Activated T-cell treated with anti-CD3 and anti-CD28 coated beads for 24 hours (primary cell): ENCODE measurements around the gene LRRC3.
"Not testable (repeated sequence)": the region's sequence is repeated elsewhere in the genome, so short reads cannot be mapped to it uniquely, and the experiment has no call there.

Experiments used
- DNase-seq: peaks from one replicate; pipeline ENCODE4 v3.0.0-alpha.2; 2020; ENCODE audit warnings: low read depth

Gene LRRC3, protein sequence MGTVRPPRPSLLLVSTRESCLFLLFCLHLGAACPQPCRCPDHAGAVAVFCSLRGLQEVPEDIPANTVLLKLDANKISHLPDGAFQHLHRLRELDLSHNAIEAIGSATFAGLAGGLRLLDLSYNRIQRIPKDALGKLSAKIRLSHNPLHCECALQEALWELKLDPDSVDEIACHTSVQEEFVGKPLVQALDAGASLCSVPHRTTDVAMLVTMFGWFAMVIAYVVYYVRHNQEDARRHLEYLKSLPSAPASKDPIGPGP

DNA sequence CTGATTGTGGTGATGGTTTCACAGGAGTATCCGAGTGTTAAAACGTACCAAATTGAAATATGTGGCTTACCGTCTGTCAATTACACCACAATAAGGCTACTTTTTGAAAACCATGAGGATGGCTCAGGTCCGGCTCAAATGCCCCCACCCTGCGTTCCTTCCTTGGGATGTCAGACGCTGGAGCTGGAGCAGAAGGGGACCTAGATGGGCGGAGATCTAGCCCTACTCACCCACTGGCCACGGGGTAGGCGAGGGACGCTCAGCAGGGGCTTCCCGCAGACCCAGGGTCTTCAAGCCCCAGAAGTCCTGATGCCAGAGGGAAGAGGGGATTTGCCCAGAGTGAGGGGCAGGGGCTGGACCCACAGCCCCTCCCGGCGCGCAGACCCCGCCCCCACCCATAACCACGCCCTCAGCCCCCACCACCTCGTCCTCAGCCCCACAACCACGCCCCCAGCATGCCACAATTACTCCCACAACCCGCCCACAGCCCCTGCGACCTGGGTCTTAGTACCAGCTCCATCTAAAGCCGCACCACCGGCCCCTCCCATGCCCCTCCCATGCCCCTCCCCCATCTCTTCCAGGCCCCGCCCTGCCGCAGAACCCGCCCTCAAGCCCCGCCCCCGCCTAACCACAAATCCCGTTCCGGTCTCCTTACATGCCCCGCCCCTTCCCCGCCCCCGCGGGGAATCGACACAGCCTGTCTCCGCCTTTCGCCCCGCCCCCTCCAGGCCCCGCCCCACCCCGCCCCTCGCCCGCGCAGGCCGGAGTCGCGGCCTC lies at the start of gene LRRC3:
Gene LRRC3, plus strand, starts transcription at position 764 of the 777 bp plus-strand sequence. CDS start 1,135 bp downstream, outside the sequence.
- DNase-seq: peak; percentile 73

DNA sequence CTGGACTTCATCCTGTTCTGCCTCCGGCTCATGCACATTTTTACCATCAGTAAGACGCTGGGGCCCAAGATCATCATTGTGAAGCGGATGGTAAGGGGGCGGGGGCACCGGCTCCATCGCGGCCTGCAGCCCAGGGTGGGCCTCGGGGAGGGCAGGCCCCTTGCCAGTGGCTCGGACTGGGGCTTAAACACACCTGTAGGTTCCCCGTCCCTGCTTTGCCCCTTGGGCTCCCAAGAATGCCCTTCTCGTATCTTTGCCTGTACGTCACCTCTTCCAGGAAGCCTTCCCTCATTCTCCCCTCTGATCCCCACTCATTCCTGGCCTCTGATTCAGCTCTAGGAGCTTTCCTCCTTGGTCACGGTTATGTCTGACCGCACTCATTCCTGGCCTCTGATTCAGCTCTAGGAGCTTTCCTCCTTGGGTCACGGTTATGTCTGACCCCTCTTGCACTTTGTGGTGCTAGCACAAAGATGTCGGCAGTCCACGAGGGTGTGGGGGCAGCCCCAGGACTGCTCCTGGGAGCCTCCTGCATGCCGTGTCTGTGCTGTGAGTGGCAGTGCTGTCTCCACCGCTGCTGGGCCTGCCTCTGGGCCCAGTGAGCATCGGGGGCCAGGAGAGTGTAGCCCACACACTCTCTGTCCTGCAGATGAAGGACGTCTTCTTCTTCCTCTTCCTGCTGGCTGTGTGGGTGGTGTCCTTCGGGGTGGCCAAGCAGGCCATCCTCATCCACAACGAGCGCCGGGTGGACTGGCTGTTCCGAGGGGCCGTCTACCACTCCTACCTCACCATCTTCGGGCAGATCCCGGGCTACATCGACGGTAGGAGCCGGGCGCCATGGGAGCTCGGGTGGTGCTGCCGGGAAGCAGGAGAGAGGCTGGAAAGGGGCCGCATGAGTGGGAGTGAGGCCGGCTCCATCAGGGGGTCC lies 49.1 kb upstream of the LRRC3 start:
- no peak for DNase-seq

DNA sequence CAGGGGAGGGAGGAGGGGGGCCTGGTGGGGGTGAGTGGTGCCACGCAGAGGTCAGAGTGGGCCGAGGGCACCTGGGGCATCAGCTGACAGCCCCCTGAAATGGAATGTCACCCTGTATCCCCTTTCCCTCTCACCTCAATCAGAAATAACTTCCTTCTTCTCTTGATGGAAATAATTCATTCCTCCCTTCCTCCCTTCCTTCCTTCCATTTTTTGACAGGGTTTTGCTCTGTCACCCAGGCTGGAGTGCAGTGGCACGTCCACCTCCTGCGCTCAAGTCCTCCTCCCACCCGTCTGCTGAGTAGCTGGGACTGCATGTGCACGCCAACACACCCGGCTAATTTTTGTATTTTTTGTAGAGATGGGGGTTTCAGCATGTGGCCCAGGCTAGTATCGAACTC lies 48.4 kb upstream of the LRRC3 start:
- DNase-seq: no peak

DNA sequence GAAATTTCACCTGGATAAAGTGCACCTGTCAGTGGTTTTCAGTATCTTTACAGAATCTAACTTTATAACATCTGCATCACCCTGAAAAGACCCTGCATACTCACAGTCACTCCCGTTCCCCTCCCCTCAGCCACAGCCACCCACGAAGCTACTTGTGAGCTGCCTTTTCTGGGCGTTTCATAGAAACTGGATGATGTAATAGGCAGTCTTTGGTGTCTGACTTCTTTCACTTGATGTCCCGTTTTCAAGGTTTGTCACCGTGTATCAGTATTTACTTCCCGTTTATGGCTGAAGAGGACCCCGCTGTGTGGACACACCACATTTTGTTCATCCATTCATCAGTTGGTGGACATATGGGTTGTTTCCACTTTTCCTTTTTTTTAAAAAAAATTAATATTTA lies 47.8 kb upstream of the LRRC3 start:
- peak; percentile 34 for DNase-seq

DNA sequence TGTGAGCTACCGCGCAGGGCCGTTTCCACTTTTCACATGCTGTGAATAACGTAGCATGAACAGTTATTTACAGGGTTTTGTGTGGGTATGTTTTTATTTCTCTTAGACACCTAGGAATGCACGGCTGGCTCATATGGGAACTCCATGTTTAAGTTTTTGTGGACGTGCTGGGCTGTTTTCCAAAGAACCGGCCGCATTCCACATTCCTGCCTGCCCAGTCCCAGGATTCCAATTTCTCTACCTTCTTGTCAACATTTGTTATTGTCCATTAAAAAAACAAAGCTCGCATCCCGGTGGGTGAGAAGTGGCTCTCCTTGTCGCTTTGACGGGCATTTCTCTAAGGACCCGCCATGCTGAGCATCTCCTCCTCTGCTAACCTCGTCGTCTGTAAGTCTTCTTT lies 47.1 kb upstream of the LRRC3 start:
- DNase-seq: no peak

DNA sequence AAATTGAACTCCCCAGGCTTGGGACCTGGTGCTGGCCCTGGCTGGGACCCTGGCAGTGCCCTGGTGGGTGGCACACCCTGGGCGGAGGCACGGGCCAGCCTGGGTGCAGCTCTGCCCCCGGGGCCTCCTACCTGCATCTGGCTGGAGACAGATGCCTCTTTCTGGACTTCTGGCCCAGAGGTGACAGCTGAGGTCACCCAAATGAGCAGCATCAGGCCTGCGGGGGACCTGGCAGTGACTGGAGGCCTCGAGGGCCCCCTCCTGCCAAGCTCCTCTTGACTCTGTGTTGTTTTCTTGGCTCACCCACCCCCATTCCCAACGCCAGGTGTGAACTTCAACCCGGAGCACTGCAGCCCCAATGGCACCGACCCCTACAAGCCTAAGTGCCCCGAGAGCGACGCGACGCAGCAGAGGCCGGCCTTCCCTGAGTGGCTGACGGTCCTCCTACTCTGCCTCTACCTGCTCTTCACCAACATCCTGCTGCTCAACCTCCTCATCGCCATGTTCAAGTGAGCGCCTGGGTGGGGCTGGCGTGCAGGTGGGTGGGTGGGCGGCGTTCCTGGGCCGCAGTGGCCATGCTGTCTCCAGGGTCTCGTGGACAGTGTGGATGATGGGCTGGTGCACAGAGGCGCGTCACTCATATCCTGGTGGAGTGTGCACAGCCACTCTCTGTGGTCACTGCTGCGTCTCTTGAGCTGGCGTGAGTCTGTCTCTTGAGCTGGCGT lies 41.6 kb upstream of the LRRC3 start:
- DNase-seq: no peak

DNA sequence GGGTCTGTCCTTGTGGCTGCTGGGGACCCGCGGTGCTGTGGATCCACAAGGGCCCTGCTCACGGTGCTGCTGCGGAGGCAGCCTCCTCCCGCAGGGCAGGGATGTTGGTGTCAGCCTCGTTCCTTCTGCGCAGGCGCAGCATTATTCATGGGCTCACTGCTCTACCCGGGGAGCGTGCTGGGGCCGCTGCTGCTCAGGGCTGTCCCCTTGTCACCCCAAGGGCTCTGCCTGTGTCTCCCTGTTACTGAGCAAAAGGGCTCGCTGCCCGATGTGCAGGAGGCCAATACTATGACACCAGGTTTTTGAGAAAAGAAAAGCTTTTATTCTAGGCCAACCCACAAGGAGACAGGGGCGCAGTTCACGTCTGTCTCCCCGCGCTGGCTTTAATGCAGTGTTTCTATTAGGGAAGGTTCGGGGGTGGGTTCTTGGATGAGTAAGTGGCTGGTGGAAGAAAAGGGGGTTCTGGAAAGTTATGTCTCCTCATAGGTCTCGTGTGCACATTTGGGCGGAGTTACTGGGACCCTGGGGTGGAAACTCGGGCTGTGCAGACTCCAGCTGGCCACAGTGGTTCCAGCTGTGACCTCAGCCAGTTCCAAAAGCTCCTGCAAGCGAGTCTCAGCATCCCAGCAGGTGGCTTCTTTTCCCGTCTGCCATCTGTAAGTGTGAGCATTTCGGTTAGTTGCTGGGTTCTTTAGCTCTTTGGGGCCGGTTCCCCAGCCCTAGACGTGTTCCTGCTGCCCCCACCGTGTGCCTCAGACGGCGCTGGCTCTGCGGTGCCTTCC lies 40.8 kb upstream of the LRRC3 start:
- DNase-seq: no peak

DNA sequence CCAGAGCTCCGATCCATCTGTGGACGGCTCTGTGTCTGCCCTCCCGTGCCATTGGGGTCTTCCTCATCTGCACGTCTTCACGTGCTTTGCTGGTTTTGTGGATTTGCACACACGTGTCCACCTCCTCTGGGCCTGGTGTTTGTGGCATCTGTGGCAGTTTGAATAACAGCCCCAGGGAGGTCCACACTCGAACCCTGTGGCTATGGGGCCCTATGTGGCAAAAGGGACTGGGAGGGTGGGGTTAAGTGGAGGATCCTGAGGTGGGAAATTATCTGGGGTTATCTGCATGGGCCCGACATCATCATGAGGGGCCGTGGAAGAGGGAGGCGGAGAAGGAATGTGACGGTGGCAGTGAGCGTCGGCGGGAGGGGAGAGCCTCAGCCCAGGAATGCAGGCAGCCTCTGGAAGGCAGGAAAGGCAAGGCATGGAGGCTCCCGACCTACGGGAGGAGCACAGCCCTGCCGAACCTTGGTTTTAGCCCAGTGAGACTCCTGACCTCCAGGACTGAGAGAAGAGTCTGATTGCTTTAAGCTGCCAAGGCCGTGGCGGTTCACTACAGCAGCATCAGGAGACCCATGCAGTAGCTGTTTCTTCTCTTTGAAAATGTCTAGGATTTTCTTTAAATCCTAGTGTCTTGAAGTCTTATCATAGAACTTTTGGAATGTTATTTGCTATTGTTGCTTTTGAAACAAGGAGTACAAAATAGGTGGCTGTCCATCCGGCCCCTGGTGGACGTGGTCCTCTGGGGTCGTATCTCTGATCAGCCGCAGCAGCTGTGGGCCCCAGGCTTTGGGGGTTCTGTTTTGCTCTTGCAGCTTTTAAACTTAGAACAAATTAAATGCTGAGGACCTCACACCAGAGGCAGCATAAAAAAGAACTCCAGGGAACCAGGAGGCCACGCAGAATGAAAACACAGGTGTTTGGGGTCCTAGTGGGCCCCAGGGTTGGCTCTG lies 40.0 kb upstream of the LRRC3 start:
- no peak for DNase-seq

DNA sequence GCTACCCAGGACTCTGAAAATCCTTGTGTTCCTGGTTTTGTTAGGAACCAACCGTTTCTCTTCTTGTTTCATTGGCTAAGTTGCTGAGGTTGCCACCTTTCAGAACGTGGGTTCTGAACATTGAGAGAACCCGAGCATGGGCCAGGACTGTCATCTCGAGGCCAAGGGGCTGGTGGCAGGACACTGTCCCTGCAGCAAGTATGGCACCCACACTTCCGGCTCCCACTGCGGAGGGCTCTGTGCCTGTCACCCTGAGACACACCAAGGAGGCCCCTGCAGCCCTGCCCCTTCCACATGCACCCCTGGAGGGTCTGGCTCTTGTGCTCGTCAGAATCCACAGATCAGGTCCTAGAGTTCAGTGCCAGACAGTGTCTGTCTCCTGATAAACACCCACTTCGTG lies 39.1 kb upstream of the LRRC3 start:
- no peak for DNase-seq

DNA sequence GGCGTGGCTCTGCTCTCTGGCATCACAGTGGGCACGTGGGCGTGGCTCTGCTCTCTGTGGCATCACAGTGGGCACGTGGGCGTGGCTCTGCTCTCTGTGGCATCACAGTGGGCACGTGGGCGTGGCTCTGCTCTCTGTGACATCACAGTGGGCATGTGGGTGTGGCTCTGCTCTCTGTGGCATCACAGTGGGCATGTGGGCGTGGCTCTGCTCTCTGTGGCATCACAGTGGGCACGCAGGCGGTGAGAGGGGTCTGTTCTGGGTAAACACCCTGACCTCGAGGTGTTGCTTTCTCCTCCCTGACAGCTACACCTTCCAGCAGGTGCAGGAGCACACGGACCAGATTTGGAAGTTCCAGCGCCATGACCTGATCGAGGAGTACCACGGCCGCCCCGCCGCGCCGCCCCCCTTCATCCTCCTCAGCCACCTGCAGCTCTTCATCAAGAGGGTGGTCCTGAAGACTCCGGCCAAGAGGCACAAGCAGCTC lies 37.6 kb upstream of the LRRC3 start:
- not testable (repeated sequence) for DNase-seq

DNA sequence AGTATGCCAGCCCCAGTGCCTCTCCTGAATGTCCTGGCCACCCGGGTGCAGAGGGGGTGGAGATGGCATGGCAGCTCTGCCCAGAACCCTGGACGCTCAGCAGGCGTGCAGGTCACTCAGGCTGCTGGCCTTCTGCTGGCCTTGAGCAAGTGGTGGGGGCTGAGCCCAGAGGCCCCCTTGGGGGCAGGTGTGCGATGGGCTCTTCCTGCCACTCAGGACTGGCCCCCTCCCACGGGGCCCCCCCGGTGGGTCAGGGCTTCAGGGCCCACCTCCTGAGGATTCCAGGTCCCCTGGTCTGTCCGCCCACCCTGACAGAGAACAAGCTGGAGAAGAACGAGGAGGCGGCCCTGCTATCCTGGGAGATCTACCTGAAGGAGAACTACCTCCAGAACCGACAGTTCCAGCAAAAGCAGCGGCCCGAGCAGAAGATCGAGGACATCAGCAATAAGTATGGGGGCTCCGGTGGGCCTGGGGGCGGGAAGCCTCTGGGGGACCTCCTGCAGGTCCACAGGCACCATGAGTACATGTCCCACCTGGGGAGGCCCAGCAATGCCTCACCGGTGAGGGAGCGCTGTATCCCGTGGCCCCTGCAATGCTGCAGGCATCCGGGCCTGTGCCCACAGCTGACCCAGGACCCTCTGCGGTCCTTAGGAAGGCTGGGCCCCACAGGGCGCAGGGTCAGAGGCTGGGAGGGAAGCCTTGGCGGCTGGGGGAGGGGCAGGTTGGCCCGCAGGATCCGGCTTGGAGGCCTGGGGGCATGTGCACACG lies 37.0 kb upstream of the LRRC3 start:
- no peak for DNase-seq

DNA sequence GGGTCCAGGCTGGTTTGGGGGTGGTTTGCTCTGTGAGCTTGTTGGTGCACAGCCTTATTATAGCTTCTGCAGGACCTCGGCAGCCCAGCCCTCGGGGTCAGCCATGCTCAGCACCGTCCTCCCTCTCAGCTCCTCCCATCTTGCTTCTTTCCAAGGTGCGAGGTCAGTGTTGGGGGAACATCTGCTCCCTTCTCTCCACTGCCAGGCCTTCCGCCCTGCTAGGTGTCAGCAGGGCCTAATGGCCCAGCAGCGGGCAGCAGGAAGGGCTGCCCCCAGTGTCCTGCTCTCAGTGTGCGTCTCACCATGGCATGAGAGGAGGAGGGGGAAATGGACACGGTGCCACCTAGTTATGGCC lies 36.5 kb upstream of the LRRC3 start:
- DNase-seq: no peak

DNA sequence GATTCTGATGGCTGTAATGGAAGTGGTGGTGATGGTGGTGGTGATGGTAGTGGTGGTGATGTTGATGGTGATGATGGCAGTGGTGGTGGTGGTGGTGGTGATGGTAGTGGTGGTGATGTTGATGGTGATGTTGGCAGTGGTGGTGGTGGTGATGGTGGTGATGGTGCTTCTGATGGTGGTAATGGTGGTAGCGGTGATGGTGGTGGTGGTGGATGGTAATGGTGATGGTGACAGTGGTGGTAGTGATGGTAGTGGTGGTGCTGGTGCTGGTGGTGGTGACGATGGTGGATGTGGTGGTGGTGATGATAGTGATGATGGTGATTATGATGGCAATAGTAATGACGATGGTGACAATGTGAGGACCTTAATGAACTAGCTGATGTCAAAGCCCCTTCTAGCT lies 35.6 kb upstream of the LRRC3 start:
- DNase-seq: no peak

DNA sequence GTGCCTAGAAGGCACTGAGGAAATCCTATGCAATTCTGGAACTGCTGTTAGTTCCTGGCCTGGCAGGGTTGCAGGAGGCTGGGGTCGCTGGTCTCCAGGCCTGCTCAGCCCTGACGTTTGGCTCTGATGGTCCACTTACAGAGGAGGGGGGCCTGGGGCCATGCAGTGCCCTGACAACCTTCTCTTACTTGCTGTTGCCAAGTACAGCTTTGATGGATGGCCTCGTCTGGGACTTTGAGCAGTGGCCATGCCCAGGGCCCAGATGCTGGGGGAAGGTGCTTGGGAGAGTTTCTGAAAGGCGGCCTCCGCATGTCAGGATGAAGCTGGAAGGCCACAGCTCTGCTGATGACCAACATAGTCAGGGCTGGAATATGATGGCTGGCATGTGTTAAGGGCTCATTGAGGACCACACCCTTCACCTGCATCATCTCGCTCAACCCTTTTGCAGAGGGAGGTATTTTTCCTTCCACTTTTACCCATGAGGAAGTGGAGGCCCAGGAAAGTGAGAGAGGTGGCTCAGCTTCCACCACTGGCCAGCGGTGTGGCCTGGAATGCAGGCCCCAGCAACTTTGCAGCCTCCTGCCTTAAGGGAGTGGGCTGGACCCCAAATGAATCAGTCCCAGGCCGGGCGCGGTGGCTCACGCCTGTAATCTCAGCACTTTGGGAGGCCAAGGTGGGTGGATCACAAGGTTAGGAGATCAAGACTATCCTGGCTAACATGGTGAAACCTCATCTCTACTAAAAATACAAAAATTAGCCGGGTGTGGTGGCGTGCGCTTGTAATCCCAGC lies 34.7 kb upstream of the LRRC3 start:
- no peak for DNase-seq

DNA sequence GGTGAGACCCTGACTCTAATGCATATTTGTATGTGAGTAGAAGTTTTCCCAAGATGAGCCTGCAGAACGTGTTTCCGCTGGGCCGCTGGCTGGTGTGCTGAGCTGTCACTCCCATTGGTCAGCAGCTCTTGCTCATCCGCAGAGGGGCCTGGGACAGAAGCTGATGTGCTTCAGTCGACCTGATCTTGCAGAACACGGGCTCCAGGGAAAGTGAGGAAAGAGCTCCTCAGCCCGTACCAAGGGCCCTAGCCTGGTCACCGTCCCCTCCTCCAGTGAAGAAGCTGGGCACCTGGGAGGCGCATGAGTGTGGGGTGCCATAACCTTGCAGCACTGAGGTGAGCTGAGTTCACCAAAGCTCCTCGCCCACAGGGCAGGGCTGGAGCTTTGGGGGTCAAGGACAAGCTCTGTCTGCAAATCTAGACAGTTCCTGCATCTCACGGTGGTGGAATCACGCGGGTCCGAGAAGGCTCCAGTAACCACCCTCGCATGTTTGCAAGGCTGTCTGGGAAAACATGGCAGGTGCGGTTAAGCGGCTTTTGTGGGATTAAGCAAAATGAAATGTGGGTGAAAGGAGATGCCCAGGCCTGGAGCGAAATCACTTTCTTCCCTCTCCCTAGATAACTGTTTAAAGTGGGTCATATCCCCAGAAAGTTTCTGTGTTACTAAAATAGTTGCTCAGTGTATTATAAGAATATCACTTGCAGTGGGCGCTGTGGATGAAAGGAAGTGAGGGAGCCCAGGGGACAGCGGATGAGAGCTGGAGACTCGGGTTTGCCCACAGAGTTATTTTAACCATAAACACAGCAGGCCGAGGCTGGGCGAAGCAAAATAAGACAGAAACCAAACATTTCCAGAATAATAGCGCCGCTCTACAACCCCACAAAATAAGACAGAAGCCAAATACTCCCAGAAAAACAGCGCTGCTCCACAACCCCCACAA lies 33.1 kb upstream of the LRRC3 start:
- no peak for DNase-seq

DNA sequence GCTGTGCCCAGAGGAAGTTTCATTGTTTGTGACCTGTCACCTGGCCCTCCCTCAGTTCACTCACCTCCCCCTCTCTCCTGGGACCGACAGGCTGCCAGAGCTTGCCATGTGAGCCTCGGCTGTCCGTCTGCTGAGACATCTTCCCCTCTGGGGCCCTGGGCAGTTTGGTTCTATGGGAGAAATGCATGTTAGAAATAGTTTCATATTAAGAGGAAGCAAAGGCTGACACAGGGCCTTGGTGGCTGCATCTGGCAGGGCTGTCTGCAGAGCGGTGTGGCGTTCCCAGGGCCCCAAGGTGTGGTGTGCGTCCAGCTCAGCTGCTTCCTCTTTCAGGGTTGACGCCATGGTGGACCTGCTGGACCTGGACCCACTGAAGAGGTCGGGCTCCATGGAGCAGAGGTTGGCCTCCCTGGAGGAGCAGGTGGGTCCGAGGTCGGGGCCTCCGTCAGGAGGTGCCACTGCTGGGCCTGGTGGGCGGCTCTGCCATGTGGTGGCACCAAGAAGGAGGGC lies 31.9 kb upstream of the LRRC3 start:
- DNase-seq: no peak
